K562 (cell line): ENCODE measurements around the gene PDCD1. TPM values are rescaled to one million over a fixed set of nuclear protein-coding genes. Genes with fewer than 3 reads are reported as not detected.
A peak's percentile ranks its signal among the peaks of the same experiment; 100 is the strongest.

Experiments used
- EWSR1 ChIP-seq: fragments of 450-650 bp; IDR thresholded peaks from 2 replicates; pipeline ENCODE4 v1.6.1; 2018; ENCODE audit warnings: borderline replicate concordance, mild to moderate bottlenecking, low read depth, moderate library complexity; ENCODE audit not compliant: partially characterized antibody
- EZH2 ChIP-seq: IDR thresholded peaks from 2 replicates; pipeline ENCODE4 v1.6.1; 2012; ENCODE audit warnings: low read depth, mild to moderate bottlenecking, inconsistent platforms, low read length, borderline replicate concordance
- FIP1L1 ChIP-seq: fragments of 200-400 bp; formaldehyde crosslinking; IDR thresholded peaks from 2 replicates; pipeline ENCODE4 v1.6.1; 2018; ENCODE audit warnings: mild to moderate bottlenecking, low read depth, low read length; ENCODE audit not compliant: poor library complexity, severe bottlenecking
- HDAC2 ChIP-seq: fragments of 450-650 bp; IDR thresholded peaks from 2 replicates; pipeline ENCODE4 v1.6.1; 2016; ENCODE audit warnings: mild to moderate bottlenecking
- JUN ChIP-seq, 2 experiments: sonication (generic) in 1 of 2; formaldehyde crosslinking in 1 of 2; IDR thresholded peaks; 2 replicates each; pipeline versions ENCODE4 v1.6.1 to v1.8.0; 2012 to 2022; ENCODE audit warnings: borderline replicate concordance in 2 of 2, mild to moderate bottlenecking in 2 of 2, improper control_type of control experiment in 1 of 2, low read depth in 1 of 2, low read length in 1 of 2, missing genetic modification reagents in 1 of 2
- NCOA4 ChIP-seq: fragments of 450-650 bp; IDR thresholded peaks from 2 replicates; pipeline ENCODE4 v1.6.1; 2018; ENCODE audit warnings: mild to moderate bottlenecking; ENCODE audit not compliant: partially characterized antibody
- RUNX1 ChIP-seq: sonication (generic); IDR thresholded peaks from 2 replicates; pipeline ENCODE4 v1.6.1; 2016; ENCODE audit warnings: antibody characterized with exemption, low read depth
- TAF15 ChIP-seq: fragments of 200-400 bp; formaldehyde crosslinking; IDR thresholded peaks from 2 replicates; pipeline ENCODE4 v1.6.1; 2017; ENCODE audit warnings: mild to moderate bottlenecking, low read depth, low read length, moderate library complexity
- U2AF2 ChIP-seq: fragments of 200-400 bp; formaldehyde crosslinking; optimal IDR thresholded peaks from 2 replicates; pipeline ENCODE3; 2017; ENCODE audit warnings: low read depth, mild to moderate bottlenecking, low read length
- ZBED1 ChIP-seq: IDR thresholded peaks from 2 replicates; pipeline ENCODE4 v1.6.1; 2014
- ZNF217 ChIP-seq: sonication (generic); formaldehyde crosslinking; IDR thresholded peaks from 2 replicates; pipeline ENCODE4 v1.8.0; 2022; ENCODE audit warnings: mild to moderate bottlenecking, missing genetic modification reagents
- ZNF263 ChIP-seq: sonication (generic); formaldehyde crosslinking; IDR thresholded peaks from 2 replicates; pipeline ENCODE4 v1.8.0; 2022; ENCODE audit warnings: mild to moderate bottlenecking, missing genetic modification reagents, borderline replicate concordance
- ZNF436 ChIP-seq: fragments of 250-450, 450-650 bp; sonication (Bioruptor Pico); formaldehyde crosslinking; IDR thresholded peaks from 2 replicates; pipeline ENCODE4 v1.7.0; 2020; ENCODE audit warnings: mild to moderate bottlenecking
- ZNF766 ChIP-seq: fragments of 200-800 bp; sonication (Bioruptor generic); conservative IDR thresholded peaks from 2 replicates; pipeline ENCODE4 v1.6.1; 2016; ENCODE audit warnings: missing genetic modification characterization, missing compliant biosample characterization
- polyA plus RNA-seq, 8 experiments: library from polyadenylated mRNA; depleted of rRNA in 4 of 8; stranded (reverse) in 5 of 8; unstranded in 3 of 8; fragments of >200 nt; fragmentation: Nextera tagmentation in 2 of 8; fragmentation: Illumina TruSeq in 1 of 8; extraction: Ambion mirVana in 2 of 8; extraction: Trizol in 1 of 8; gene quantifications; 2 replicates each; pipeline versions ENCODE4 v1.2.1 to v1.2.3, GENCODE V29; 2011 to 2014; ENCODE audit warnings: inconsistent platforms in 1 of 8, missing spikeins in 1 of 8
- total RNA-seq, 7 experiments: library from RNA; depleted of rRNA in 6 of 7; stranded (reverse); fragments of >200 nt in 6 of 7; fragmentation: Illumina TruSeq in 2 of 7; extraction: Trizol in 2 of 7; gene quantifications; 2 replicates each; pipeline versions ENCODE4 v1.2.1 to v1.2.3, GENCODE V29; 2011 to 2021; ENCODE audit warnings: low replicate concordance in 1 of 7
- TF ChIP-seq, protein P1 (sequence below): fragments of 450-650 bp; IDR thresholded peaks from 2 replicates; pipeline ENCODE4 v1.6.1; 2017; ENCODE audit warnings: antibody characterized with exemption, mild to moderate bottlenecking
- TF ChIP-seq, protein P2 (sequence below), 2 experiments: fragments of 200-800 bp in 1 of 2; sonication (Bioruptor generic) in 1 of 2; sonication (generic) in 1 of 2; formaldehyde crosslinking in 1 of 2; IDR thresholded peaks in 1 of 2; conservative IDR thresholded peaks in 1 of 2; 2 replicates each; pipeline versions ENCODE4 v1.5.0 to v1.6.1; 2016 to 2020; ENCODE audit warnings: missing compliant biosample characterization in 1 of 2, missing genetic modification characterization in 1 of 2, missing genetic modification reagents in 1 of 2
- TF ChIP-seq, protein P3 (sequence below): fragments of 450-650 bp; IDR thresholded peaks from 2 replicates; pipeline ENCODE4 v1.6.1; 2018; ENCODE audit not compliant: partially characterized antibody

PDCD1 gene
- total and polyA plus RNA-seq, 9 of the 15 experiments (the other 6 are each of a cell fraction or from before 2014, with no cell fraction given): 0.15 to 2.5 (median 1.0) TPM; not detected in 2

DNA sequence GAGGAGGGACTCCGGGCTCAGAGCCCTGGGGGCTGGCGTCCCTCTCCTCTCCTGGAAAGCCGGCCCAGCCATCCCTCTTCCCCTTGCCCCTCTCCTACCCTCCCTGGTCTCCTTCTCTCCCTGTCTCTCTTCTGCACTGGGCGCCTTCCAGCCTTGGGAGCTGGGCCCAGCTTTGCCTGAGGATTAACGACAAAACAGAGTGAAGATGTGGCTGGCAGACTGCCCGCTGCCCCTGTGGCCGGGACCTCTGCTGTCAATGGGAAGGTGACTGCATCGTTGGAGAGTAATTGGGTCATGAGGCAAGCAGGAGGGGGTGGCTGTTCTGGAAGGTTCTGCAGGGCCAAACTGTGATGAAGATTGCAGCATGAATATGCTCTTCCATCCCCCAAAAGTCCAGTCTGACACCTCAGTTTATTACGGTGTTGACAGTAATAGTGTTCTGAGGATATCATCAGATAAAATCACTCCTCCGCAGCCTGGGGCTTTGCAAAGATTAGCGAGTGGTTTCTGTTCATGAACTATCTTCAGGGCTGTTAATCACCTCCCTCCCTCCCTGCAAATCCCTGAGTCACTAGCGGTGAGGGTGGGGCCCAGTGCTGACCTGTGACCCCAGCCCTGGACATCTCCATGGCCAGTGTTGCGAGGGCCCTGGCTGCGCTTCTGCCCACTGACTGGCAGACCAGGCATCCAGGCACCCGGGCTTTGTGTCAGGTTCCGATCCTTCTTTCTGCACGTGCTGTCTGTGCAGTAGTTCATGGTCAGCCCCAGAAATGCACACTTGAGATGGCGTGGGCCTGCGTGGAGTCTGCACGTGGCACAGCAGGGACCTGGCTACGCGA lies 33.8 kb upstream of the PDCD1 start (continued):
- TF ChIP-seq EWSR1: no peak
- TF ChIP-seq NCOA4: no peak
- TF ChIP-seq HDAC2: peak; percentile 66; the same call in 1 of the 2 replicates
- no peak for TF ChIP-seq ZNF436 (CRISPR knock-in tag)
- TF ChIP-seq EZH2: no peak
- TF ChIP-seq RUNX1: no peak
- no peak for TF ChIP-seq U2AF2
- TF ChIP-seq, protein P1, sequence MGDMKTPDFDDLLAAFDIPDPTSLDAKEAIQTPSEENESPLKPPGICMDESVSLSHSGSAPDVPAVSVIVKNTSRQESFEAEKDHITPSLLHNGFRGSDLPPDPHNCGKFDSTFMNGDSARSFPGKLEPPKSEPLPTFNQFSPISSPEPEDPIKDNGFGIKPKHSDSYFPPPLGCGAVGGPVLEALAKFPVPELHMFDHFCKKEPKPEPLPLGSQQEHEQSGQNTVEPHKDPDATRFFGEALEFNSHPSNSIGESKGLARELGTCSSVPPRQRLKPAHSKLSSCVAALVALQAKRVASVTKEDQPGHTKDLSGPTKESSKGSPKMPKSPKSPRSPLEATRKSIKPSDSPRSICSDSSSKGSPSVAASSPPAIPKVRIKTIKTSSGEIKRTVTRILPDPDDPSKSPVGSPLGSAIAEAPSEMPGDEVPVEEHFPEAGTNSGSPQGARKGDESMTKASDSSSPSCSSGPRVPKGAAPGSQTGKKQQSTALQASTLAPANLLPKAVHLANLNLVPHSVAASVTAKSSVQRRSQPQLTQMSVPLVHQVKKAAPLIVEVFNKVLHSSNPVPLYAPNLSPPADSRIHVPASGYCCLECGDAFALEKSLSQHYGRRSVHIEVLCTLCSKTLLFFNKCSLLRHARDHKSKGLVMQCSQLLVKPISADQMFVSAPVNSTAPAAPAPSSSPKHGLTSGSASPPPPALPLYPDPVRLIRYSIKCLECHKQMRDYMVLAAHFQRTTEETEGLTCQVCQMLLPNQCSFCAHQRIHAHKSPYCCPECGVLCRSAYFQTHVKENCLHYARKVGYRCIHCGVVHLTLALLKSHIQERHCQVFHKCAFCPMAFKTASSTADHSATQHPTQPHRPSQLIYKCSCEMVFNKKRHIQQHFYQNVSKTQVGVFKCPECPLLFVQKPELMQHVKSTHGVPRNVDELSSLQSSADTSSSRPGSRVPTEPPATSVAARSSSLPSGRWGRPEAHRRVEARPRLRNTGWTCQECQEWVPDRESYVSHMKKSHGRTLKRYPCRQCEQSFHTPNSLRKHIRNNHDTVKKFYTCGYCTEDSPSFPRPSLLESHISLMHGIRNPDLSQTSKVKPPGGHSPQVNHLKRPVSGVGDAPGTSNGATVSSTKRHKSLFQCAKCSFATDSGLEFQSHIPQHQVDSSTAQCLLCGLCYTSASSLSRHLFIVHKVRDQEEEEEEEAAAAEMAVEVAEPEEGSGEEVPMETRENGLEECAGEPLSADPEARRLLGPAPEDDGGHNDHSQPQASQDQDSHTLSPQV: no peak
- TF ChIP-seq, protein P2, sequence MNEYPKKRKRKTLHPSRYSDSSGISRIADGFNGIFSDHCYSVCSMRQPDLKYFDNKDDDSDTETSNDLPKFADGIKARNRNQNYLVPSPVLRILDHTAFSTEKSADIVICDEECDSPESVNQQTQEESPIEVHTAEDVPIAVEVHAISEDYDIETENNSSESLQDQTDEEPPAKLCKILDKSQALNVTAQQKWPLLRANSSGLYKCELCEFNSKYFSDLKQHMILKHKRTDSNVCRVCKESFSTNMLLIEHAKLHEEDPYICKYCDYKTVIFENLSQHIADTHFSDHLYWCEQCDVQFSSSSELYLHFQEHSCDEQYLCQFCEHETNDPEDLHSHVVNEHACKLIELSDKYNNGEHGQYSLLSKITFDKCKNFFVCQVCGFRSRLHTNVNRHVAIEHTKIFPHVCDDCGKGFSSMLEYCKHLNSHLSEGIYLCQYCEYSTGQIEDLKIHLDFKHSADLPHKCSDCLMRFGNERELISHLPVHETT (CRISPR knock-in tag; conservative IDR thresholded peaks at IDR 0.05 in 1 of 2, IDR thresholded peaks at IDR 0.05 in 1 of 2): no peak
- TF ChIP-seq, protein P3, sequence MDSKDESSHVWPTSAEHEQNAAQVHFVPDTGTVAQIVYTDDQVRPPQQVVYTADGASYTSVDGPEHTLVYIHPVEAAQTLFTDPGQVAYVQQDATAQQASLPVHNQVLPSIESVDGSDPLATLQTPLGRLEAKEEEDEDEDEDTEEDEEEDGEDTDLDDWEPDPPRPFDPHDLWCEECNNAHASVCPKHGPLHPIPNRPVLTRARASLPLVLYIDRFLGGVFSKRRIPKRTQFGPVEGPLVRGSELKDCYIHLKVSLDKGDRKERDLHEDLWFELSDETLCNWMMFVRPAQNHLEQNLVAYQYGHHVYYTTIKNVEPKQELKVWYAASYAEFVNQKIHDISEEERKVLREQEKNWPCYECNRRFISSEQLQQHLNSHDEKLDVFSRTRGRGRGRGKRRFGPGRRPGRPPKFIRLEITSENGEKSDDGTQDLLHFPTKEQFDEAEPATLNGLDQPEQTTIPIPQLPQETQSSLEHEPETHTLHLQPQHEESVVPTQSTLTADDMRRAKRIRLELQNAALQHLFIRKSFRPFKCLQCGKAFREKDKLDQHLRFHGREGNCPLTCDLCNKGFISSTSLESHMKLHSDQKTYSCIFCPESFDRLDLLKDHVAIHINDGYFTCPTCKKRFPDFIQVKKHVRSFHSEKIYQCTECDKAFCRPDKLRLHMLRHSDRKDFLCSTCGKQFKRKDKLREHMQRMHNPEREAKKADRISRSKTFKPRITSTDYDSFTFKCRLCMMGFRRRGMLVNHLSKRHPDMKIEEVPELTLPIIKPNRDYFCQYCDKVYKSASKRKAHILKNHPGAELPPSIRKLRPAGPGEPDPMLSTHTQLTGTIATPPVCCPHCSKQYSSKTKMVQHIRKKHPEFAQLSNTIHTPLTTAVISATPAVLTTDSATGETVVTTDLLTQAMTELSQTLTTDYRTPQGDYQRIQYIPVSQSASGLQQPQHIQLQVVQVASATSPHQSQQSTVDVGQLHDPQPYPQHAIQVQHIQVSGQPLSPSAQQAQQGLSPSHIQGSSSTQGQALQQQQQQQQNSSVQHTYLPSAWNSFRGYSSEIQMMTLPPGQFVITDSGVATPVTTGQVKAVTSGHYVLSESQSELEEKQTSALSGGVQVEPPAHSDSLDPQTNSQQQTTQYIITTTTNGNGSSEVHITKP: peak; percentile 20
- TF ChIP-seq JUN (IDR thresholded peaks at IDR 0.05; ENCODE audit: borderline replicate concordance, low read depth, low read length): 0 out of 2 replicates have a peak, but pooled peaks have one; percentile 13
- TF ChIP-seq JUN (CRISPR knock-in tag; IDR thresholded peaks at IDR 0.05; ENCODE audit: borderline replicate concordance): no peak
- TF ChIP-seq ZNF263 (CRISPR knock-in tag): no peak
- no peak for TF ChIP-seq TAF15
- TF ChIP-seq FIP1L1: no peak
- peak; percentile 81; the same call in 1 of the 2 replicates for TF ChIP-seq ZNF766
- TF ChIP-seq ZNF217 (CRISPR knock-in tag): no peak
- TF ChIP-seq ZBED1: no peak
